ENCODE data around the gene HPGD. TPM values are rescaled to one million over a fixed set of nuclear protein-coding genes. Genes with fewer than 3 reads are reported as not detected.

Gene HPGD
- total RNA-seq, 6 donors from 2014 or later = 39.8 to 181 (median 72.5) TPM

GRCh38 chr4:174475528-174475927 lies 46.8 kb downstream of the HPGD start:
- WGBS, 2 donors = 93 to 97% methylated on average over 3 of the region's 3 CpGs
- H3K4me3 ChIP-seq = no peak overlapping the region
- ATAC-seq (ENCODE audit: low FRiP score in 2 of 2) = no peak
- H3K27me3 ChIP-seq = no peaks in the 10 kb centered on the region
- TF ChIP-seq POLR2AphosphoS5 (IDR thresholded peaks at IDR 0.05) = no peak
- no peak for TF ChIP-seq EP300 (IDR thresholded peaks at IDR 0.05)
- TF ChIP-seq, protein P1, sequence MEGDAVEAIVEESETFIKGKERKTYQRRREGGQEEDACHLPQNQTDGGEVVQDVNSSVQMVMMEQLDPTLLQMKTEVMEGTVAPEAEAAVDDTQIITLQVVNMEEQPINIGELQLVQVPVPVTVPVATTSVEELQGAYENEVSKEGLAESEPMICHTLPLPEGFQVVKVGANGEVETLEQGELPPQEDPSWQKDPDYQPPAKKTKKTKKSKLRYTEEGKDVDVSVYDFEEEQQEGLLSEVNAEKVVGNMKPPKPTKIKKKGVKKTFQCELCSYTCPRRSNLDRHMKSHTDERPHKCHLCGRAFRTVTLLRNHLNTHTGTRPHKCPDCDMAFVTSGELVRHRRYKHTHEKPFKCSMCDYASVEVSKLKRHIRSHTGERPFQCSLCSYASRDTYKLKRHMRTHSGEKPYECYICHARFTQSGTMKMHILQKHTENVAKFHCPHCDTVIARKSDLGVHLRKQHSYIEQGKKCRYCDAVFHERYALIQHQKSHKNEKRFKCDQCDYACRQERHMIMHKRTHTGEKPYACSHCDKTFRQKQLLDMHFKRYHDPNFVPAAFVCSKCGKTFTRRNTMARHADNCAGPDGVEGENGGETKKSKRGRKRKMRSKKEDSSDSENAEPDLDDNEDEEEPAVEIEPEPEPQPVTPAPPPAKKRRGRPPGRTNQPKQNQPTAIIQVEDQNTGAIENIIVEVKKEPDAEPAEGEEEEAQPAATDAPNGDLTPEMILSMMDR (IDR thresholded peaks at IDR 0.05) = no peak
- no peak for DNase-seq
- no peak overlapping the region for H3K27ac ChIP-seq
- H3K4me1 ChIP-seq = no peaks in the 10 kb centered on the region
- no peaks in the 10 kb centered on the region for H3K9me3 ChIP-seq
- no peaks in the 10 kb centered on the region for H3K36me3 ChIP-seq

GRCh38 chr4:174474457-174475075 lies 47.7 kb downstream of the HPGD start:
- Histone ChIP-seq H3K36me3 (no peaks in the 10 kb centered on the region), H3K4me3 (no peak overlapping the region), H3K4me1 (no peaks in the 10 kb centered on the region), H3K9me3 (no peaks in the 10 kb centered on the region), H3K27me3 (no peaks in the 10 kb centered on the region), H3K27ac (no peak overlapping the region)
- TF ChIP-seq POLR2A (IDR thresholded peaks at IDR 0.05) (no peak), POLR2AphosphoS5 (IDR thresholded peaks at IDR 0.05) (no peak), EP300 (IDR thresholded peaks at IDR 0.05) (no peak)
- TF ChIP-seq, protein P1 (IDR thresholded peaks at IDR 0.05) = no peak
- DNase-seq (no peak), ATAC-seq (ENCODE audit: low FRiP score in 2 of 2) (no peak)
- WGBS, 2 donors = 76 to 82% methylated on average over 5 to 8 of the region's 8 CpGs

DNA sequence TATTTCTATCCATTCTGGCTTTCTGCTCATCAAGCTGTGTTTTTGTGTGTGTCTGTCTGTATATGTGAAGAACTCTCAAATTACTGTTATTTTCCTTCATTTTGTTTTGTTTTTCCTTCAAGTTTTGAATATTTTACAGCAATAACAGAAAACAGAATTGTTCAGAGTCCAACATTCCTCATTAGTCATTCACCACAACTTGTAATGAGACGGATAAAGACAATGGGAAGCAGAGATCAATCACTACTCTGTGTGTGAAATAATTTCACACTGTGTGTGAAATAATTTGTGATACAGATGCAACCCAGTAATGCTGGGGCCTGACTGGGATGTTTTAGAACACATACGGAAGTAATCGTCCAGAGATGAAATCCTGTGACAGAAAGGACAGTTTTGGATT lies 55.2 kb downstream of the HPGD start:
- H3K9me3 ChIP-seq = peaks cover 0 to 3% (median 0%) of the 10 kb centered on the region in 4 donors
- DNase-seq = no peak
- no peak overlapping the region for H3K4me3 ChIP-seq
- TF ChIP-seq EP300 (IDR thresholded peaks at IDR 0.05) = no peak
- TF ChIP-seq, protein P1 (IDR thresholded peaks at IDR 0.05) = no peak
- no peak for TF ChIP-seq POLR2A (IDR thresholded peaks at IDR 0.05)
- no peak for TF ChIP-seq POLR2AphosphoS5 (IDR thresholded peaks at IDR 0.05)
- H3K4me1 ChIP-seq = no peaks in the 10 kb centered on the region
- H3K27ac ChIP-seq = no peak overlapping the region
- no peaks in the 10 kb centered on the region for H3K27me3 ChIP-seq
- 87 to 93% methylated on average over 3 of the region's 3 CpGs for whole genome bisulfite sequencing, 2 donors
- H3K36me3 ChIP-seq = no peaks in the 10 kb centered on the region
- no peak for ATAC-seq (ENCODE audit: low FRiP score in 2 of 2)

DNA sequence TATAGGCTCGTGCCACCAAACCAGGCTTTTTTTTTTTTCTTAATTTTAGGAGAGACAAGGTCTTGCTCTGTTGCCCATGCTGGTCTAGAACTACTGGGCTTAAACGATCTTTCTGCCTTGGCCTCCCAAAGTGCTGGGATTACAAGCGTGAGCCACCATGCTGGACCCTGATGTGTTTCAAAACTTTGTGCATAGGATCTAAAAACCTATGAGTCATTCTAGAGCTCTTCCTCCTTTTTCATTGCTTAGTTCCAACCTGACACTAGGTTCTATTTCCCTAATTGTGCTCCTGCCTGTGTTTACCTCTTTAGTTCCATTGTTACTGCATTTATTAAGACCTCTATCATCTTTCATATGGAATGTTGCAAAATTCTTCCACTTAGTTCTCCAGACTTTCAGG lies 57.3 kb downstream of the HPGD start:
- 75 to 85% methylated on average over 3 of the region's 3 CpGs for WGBS, 2 donors
- DNase-seq (no peak), ATAC-seq (ENCODE audit: low FRiP score in 2 of 2) (no peak)
- no peaks in the 10 kb centered on the region for H3K36me3 ChIP-seq
- peaks cover 0 to 3% (median 0%) of the 10 kb centered on the region in 4 donors for H3K9me3 ChIP-seq
- TF ChIP-seq POLR2AphosphoS5 (IDR thresholded peaks at IDR 0.05) (no peak), POLR2A (IDR thresholded peaks at IDR 0.05) (no peak), EP300 (IDR thresholded peaks at IDR 0.05) (no peak)
- TF ChIP-seq, protein P1 (IDR thresholded peaks at IDR 0.05) = no peak
- H3K4me3 ChIP-seq = no peak overlapping the region
- no peak overlapping the region for H3K27ac ChIP-seq
- H3K4me1 ChIP-seq = no peaks in the 10 kb centered on the region
- no peaks in the 10 kb centered on the region for H3K27me3 ChIP-seq

- H3K4me3 ChIP-seq = no peak overlapping the region
- WGBS, 2 donors = 56 to 58% methylated on average over 3 of the region's 3 CpGs
- H3K9me3 ChIP-seq = peaks cover 0 to 3% (median 0%) of the 10 kb centered on the region in 4 donors
- no peaks in the 10 kb centered on the region for H3K27me3 ChIP-seq
- TF ChIP-seq POLR2A (IDR thresholded peaks at IDR 0.05) (no peak), EP300 (IDR thresholded peaks at IDR 0.05) (no peak), POLR2AphosphoS5 (IDR thresholded peaks at IDR 0.05) (no peak)
- TF ChIP-seq, protein P1 (IDR thresholded peaks at IDR 0.05) = no peak
- no peaks in the 10 kb centered on the region for H3K36me3 ChIP-seq
- no peaks in the 10 kb centered on the region for H3K4me1 ChIP-seq
- peak in 1 of 2 donors; percentile 23 for DNase-seq
- no peak for ATAC-seq (ENCODE audit: low FRiP score in 2 of 2)
- no peak overlapping the region for H3K27ac ChIP-seq
Observed at GRCh38 chr4:174461466-174462106, 60.7 kb downstream of the HPGD start.
